GM06990 (cell line): ENCODE data around the gene TGFA.

Source experiments
- DNase-seq: peaks from one replicate; pipeline ENCODE4 v3.0.0-alpha.2; 2011; ENCODE audit not compliant: insufficient read length; ENCODE audit errors: extremely low read depth
- H3K27me3 ChIP-seq: replicated peaks from 2 replicates; pipeline ENCODE4 v1.6.0; 2011; ENCODE audit warnings: low read length; ENCODE audit not compliant: control insufficient read depth, insufficient read depth
- H3K36me3 ChIP-seq: 2 replicates; pipeline ENCODE4 v1.5.1; 2011; ENCODE audit warnings: low read length; ENCODE audit not compliant: control insufficient read depth, insufficient read depth
- H3K4me3 ChIP-seq: replicated peaks from 2 replicates; pipeline ENCODE4 v1.5.1; 2011; ENCODE audit warnings: low read depth, mild to moderate bottlenecking, control low read depth, low read length
- TF ChIP-seq, protein P1 (sequence below): IDR thresholded peaks from 2 replicates; pipeline ENCODE4 v1.5.1; 2011; ENCODE audit warnings: low read length, control low read depth, mild to moderate bottlenecking, inconsistent platforms; ENCODE audit not compliant: insufficient read depth, poor library complexity, severe bottlenecking

Gene TGFA

GRCh38 chr2:70552501-70553333 lies 909 bp downstream of the TGFA start:
- no peak for DNase-seq
- no peaks in the 10 kb centered on the region for H3K36me3 ChIP-seq
- no peak overlapping the region for H3K4me3 ChIP-seq
- TF ChIP-seq, protein P1, sequence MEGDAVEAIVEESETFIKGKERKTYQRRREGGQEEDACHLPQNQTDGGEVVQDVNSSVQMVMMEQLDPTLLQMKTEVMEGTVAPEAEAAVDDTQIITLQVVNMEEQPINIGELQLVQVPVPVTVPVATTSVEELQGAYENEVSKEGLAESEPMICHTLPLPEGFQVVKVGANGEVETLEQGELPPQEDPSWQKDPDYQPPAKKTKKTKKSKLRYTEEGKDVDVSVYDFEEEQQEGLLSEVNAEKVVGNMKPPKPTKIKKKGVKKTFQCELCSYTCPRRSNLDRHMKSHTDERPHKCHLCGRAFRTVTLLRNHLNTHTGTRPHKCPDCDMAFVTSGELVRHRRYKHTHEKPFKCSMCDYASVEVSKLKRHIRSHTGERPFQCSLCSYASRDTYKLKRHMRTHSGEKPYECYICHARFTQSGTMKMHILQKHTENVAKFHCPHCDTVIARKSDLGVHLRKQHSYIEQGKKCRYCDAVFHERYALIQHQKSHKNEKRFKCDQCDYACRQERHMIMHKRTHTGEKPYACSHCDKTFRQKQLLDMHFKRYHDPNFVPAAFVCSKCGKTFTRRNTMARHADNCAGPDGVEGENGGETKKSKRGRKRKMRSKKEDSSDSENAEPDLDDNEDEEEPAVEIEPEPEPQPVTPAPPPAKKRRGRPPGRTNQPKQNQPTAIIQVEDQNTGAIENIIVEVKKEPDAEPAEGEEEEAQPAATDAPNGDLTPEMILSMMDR = no peak
- peaks cover 1% of the 10 kb centered on the region; the same call in 1 of the 2 replicates for H3K27me3 ChIP-seq

DNA sequence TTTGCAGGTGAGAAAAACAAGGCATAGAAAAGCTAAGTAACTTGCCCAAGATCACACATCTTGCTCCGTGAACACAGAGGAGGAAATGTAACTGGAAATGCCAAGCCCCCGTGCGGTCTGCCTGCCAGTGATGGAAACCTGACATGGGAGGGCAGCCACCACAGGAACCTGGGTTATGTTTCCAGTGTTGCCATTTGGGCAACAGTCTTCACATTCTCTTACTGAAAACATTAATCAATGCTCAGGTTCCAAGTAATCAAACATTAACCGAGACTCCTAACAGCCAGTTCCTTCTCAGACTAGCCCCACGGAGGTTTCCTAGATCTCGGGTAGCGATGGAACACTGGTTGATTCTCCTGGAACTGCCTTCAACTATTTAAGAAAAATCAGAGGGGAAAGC lies 2.5 kb downstream of the TGFA start:
- DNase-seq = no peak
- no peak overlapping the region for H3K4me3 ChIP-seq
- H3K27me3 ChIP-seq = peaks cover 1% of the 10 kb centered on the region; the same call in 1 of the 2 replicates
- TF ChIP-seq, protein P1 = no peak
- no peaks in the 10 kb centered on the region for H3K36me3 ChIP-seq

- Histone ChIP-seq H3K27me3 (peaks cover 1% of the 10 kb centered on the region; the same call in 1 of the 2 replicates), H3K36me3 (no peaks in the 10 kb centered on the region), H3K4me3 (no peak overlapping the region)
- TF ChIP-seq, protein P1 = no peak
- DNase-seq = no peak
Measured at GRCh38 chr2:70549962-70550361, 3.7 kb downstream of the TGFA start.

DNA sequence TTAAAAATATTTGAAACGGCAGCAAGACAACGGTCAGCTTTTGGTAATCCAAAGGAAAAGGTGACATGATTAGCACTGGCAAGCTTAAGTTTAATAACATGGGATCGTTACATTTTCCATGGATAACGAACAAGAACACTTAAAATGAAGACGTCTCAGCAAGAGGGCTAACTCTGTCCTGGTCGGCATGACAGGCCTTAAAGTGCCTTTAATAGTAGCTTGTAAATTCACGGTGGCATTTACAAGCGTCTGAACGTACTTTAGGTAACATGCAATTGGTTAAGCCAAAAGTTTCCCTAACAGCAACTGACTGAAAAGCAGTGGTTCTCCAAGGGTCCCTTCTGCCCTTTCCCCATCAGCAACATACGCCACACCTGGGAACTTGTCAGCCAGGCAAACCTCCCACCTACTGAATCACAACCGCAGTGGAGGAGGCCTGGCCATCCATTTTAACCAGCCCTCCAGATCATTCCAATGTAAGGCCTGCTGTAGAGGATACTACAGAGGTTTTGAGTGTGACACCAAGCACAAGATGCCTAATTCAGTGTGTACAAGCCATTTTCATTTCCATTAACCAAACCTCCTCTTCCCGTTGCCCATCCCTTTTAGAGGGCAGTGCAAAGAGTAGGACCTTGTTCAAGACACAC lies 4.4 kb downstream of the TGFA start:
- DNase-seq = no peak
- TF ChIP-seq, protein P1 = no peak
- no peak overlapping the region for H3K4me3 ChIP-seq
- H3K36me3 ChIP-seq = no peaks in the 10 kb centered on the region
- peaks cover 1% of the 10 kb centered on the region; the same call in 1 of the 2 replicates for H3K27me3 ChIP-seq

GRCh38 chr2:70548233-70548632 lies 5.4 kb downstream of the TGFA start:
- H3K27me3 ChIP-seq = peaks cover under 1% of the 10 kb centered on the region; the same call in 1 of the 2 replicates
- no peak overlapping the region for H3K4me3 ChIP-seq
- DNase-seq = no peak
- TF ChIP-seq, protein P1 = no peak
- H3K36me3 ChIP-seq = no peaks in the 10 kb centered on the region
